Measurements from ENCODE around the gene CRTC2.

- TF ChIP-seq, protein P1, sequence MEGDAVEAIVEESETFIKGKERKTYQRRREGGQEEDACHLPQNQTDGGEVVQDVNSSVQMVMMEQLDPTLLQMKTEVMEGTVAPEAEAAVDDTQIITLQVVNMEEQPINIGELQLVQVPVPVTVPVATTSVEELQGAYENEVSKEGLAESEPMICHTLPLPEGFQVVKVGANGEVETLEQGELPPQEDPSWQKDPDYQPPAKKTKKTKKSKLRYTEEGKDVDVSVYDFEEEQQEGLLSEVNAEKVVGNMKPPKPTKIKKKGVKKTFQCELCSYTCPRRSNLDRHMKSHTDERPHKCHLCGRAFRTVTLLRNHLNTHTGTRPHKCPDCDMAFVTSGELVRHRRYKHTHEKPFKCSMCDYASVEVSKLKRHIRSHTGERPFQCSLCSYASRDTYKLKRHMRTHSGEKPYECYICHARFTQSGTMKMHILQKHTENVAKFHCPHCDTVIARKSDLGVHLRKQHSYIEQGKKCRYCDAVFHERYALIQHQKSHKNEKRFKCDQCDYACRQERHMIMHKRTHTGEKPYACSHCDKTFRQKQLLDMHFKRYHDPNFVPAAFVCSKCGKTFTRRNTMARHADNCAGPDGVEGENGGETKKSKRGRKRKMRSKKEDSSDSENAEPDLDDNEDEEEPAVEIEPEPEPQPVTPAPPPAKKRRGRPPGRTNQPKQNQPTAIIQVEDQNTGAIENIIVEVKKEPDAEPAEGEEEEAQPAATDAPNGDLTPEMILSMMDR (IDR thresholded peaks at IDR 0.05; ENCODE audit: borderline replicate concordance, extremely low read depth, low read length, poor library complexity, severe bottlenecking): no peak
- no peak for TF ChIP-seq EZH2 (IDR thresholded peaks at IDR 0.05; ENCODE audit: borderline replicate concordance, low read depth, low read length, severe bottlenecking)
These were observed 20.0 kb upstream of the CRTC2 start for GRCh38 chr1:153978274-153978909.
